ENCODE data around the gene HES2. TPM values are rescaled to one million over a fixed set of nuclear protein-coding genes. Genes with fewer than 3 reads are reported as not detected.
A peak's percentile ranks its signal among the peaks of the same experiment; 100 is the strongest.

HES2 gene
- total and polyA plus RNA-seq, 8 donors: 18.4 to 231 TPM; not detected in 6

GRCh38 chr1:6443339-6444115 is 23.8 kb upstream of the HES2 start:
- intact Hi-C loops (cut with DNase I; ENCODE audit: low total_unique reads): no loop called here
- no peak for TF ChIP-seq EP300 (IDR thresholded peaks at IDR 0.05)
- Histone ChIP-seq H3K9me3 (no peaks in the 10 kb centered on the region), H3K27ac (no peak overlapping the region), H3K27me3 (peaks cover 13 to 89% (median 38%) of the 10 kb centered on the region in 3 donors), H3K36me3 (no peaks in the 10 kb centered on the region), H3K4me1 (peaks cover 17 to 33% (median 32%) of the 10 kb centered on the region in 4 donors), H3K4me3 (no peak overlapping the region)
- WGBS, 5 donors: 71 to 82% (median 80%) methylated on average over 6 to 21 of the region's 21 CpGs
- no peak for DNase-seq

GRCh38 chr1:6441586-6441985 is 21.9 kb upstream of the HES2 start:
- H3K4me3 ChIP-seq: no peak overlapping the region
- H3K9me3 ChIP-seq: no peaks in the 10 kb centered on the region
- no peak for TF ChIP-seq POLR2A (IDR thresholded peaks at IDR 0.05)
- no peak for TF ChIP-seq EP300 (IDR thresholded peaks at IDR 0.05)
- TF ChIP-seq CTCF (IDR thresholded peaks at IDR 0.05): no peak
- TF ChIP-seq POLR2AphosphoS5 (IDR thresholded peaks at IDR 0.05): no peak
- intact Hi-C loops (cut with DNase I; ENCODE audit: low total_unique reads): no loop called here
- peaks cover 0 to 14% (median 13%) of the 10 kb centered on the region in 4 donors for H3K4me1 ChIP-seq
- 72 to 95% (median 85%) methylated on average over 5 to 7 of the region's 7 CpGs for WGBS, 5 donors
- H3K27ac ChIP-seq: no peak overlapping the region
- no peaks in the 10 kb centered on the region for H3K36me3 ChIP-seq
- peaks cover 0 to 89% (median 29%) of the 10 kb centered on the region in 3 donors for H3K27me3 ChIP-seq
- DNase-seq: no peak

GRCh38 chr1:6440198-6441126 is 20.7 kb upstream of the HES2 start:
- H3K4me3 ChIP-seq: peak overlapping the region; percentile 14 to 44 (median 25)
- WGBS, 5 donors: 8 to 13% (median 9%) methylated on average over 14 to 99 of the region's 101 CpGs
- peak in 1 of 7 experiments; percentile 40 for TF ChIP-seq CTCF (IDR thresholded peaks at IDR 0.05)
- TF ChIP-seq EP300 (IDR thresholded peaks at IDR 0.05): no peak
- intact Hi-C loops (cut with DNase I; ENCODE audit: low total_unique reads): no loop called here
- peaks cover 0 to 13% (median 12%) of the 10 kb centered on the region in 4 donors for H3K4me1 ChIP-seq
- peaks cover 0 to 89% (median 24%) of the 10 kb centered on the region in 3 donors for H3K27me3 ChIP-seq
- no peaks in the 10 kb centered on the region for H3K36me3 ChIP-seq
- H3K9me3 ChIP-seq: no peaks in the 10 kb centered on the region
- peak; percentile 78 to 84 for DNase-seq
- no peak overlapping the region for H3K27ac ChIP-seq

GRCh38 chr1:6438047-6438525 is 18.4 kb upstream of the HES2 start:
- intact Hi-C loops (cut with DNase I; ENCODE audit: low total_unique reads): no loop called here
- no peaks in the 10 kb centered on the region for H3K36me3 ChIP-seq
- peak; percentile 69 to 82 for DNase-seq
- no peak overlapping the region for H3K27ac ChIP-seq
- H3K4me3 ChIP-seq: no peak overlapping the region
- H3K27me3 ChIP-seq: peaks cover 0 to 68% (median 24%) of the 10 kb centered on the region in 3 donors
- H3K9me3 ChIP-seq: no peaks in the 10 kb centered on the region
- TF ChIP-seq CTCF (IDR thresholded peaks at IDR 0.05) (peak in 5 of 7 experiments; percentile 72 to 99 (median 97)), POLR2AphosphoS5 (IDR thresholded peaks at IDR 0.05) (no peak)
- WGBS, 5 donors: 3 to 12% (median 8%) methylated on average over 5 of the region's 5 CpGs
- H3K4me1 ChIP-seq: peaks cover 0 to 13% (median 12%) of the 10 kb centered on the region in 4 donors

All from stomach (tissue), 9 donors.